Mesenchymal stem cell (in vitro differentiated cells and primary cell): ENCODE results near the gene CYP1A2.
A peak's percentile ranks its signal among the peaks of the same experiment; 100 is the strongest.

Experiments used
- DNase-seq: peaks from one replicate; pipeline ENCODE4 v3.0.0-alpha.2; 2013
- H2AFZ ChIP-seq: one replicate; pipeline ENCODE4 v1.6.1; 2013; ENCODE audit warnings: low read depth, mild to moderate bottlenecking, control low read depth, inconsistent platforms, low read length, moderate library complexity
- H2AK5ac ChIP-seq: 2 replicates; pipeline ENCODE4 v1.6.1; 2013; ENCODE audit warnings: low read length, moderate library complexity, mild to moderate bottlenecking, inconsistent platforms; ENCODE audit not compliant: severe bottlenecking
- H2BK120ac ChIP-seq: one replicate; pipeline ENCODE4 v1.6.1; 2013; ENCODE audit warnings: low read depth, mild to moderate bottlenecking, inconsistent platforms, low read length, moderate library complexity
- H2BK12ac ChIP-seq, 2 experiments: one replicate each; pipeline ENCODE4 v1.6.1; 2013; ENCODE audit warnings: inconsistent platforms in 2 of 2, low read length in 2 of 2, mild to moderate bottlenecking in 2 of 2, moderate library complexity in 2 of 2, control low read depth in 1 of 2
- H2BK15ac ChIP-seq: one replicate; pipeline ENCODE4 v1.6.1; 2013; ENCODE audit warnings: mild to moderate bottlenecking, low read depth, inconsistent platforms; ENCODE audit not compliant: poor library complexity, severe bottlenecking
- H2BK5ac ChIP-seq: 2 replicates; pipeline ENCODE4 v1.6.1; 2013; ENCODE audit warnings: low read depth, mild to moderate bottlenecking, low read length, control low read depth, inconsistent platforms; ENCODE audit not compliant: poor library complexity, severe bottlenecking
- H3K14ac ChIP-seq, 2 experiments: one replicate each; pipeline ENCODE4 v1.6.1; 2013; ENCODE audit warnings: inconsistent platforms in 2 of 2, low read length in 2 of 2, control low read depth in 1 of 2, mild to moderate bottlenecking in 1 of 2, moderate library complexity in 1 of 2
- H3K18ac ChIP-seq, 2 experiments: one replicate each; pipeline ENCODE4 v1.6.1; 2013; ENCODE audit warnings: inconsistent platforms in 2 of 2, low read length in 2 of 2, control low read depth in 1 of 2, low read depth in 1 of 2, mild to moderate bottlenecking in 1 of 2
- H3K23ac ChIP-seq, 2 experiments: one replicate each; pipeline ENCODE4 v1.6.1; 2013; ENCODE audit warnings: inconsistent platforms in 2 of 2, low read length in 2 of 2, mild to moderate bottlenecking in 2 of 2, moderate library complexity in 2 of 2, control low read depth in 1 of 2
- H3K27ac ChIP-seq: 2 replicates; pipeline ENCODE4 v1.5.1; 2013; ENCODE audit warnings: mild to moderate bottlenecking, moderate library complexity, low read length, control low read depth, inconsistent platforms; ENCODE audit not compliant: poor library complexity, severe bottlenecking
- H3K27me3 ChIP-seq, 2 experiments: 2 replicates each; pipeline versions ENCODE4 v1.6.1 to v1.7.0; 2013; ENCODE audit warnings: low read length in 2 of 2, mild to moderate bottlenecking in 2 of 2, moderate library complexity in 2 of 2, control low read depth in 1 of 2, inconsistent platforms in 1 of 2; ENCODE audit not compliant: control insufficient read depth in 1 of 2, insufficient read depth in 1 of 2
- H3K36me3 ChIP-seq, 2 experiments: 2 replicates each; pipeline versions ENCODE4 v1.6.1 to v1.7.0; 2013; ENCODE audit warnings: low read length in 2 of 2, control low read depth in 1 of 2, inconsistent platforms in 1 of 2, low read depth in 1 of 2, mild to moderate bottlenecking in 1 of 2; ENCODE audit not compliant: insufficient read depth in 2 of 2, control insufficient read depth in 1 of 2
- H3K4ac ChIP-seq, 2 experiments: one replicate each; pipeline ENCODE4 v1.6.1; 2013; ENCODE audit warnings: inconsistent platforms in 2 of 2, low read length in 2 of 2, mild to moderate bottlenecking in 2 of 2, moderate library complexity in 2 of 2, control low read depth in 1 of 2, low read depth in 1 of 2
- H3K4me1 ChIP-seq: 2 replicates; pipeline ENCODE4 v1.6.1; 2013; ENCODE audit warnings: low read depth, low read length, control low read depth; ENCODE audit not compliant: control insufficient read depth, insufficient read depth
- H3K4me2 ChIP-seq: 2 replicates; pipeline ENCODE4 v1.6.1; 2013; ENCODE audit warnings: low read length, mild to moderate bottlenecking, inconsistent platforms; ENCODE audit not compliant: poor library complexity, severe bottlenecking
- H3K4me3 ChIP-seq, 2 experiments: 2 replicates each; pipeline versions ENCODE4 v1.5.1 to v1.7.0; 2013; ENCODE audit warnings: low read length in 2 of 2, mild to moderate bottlenecking in 2 of 2, control low read depth in 1 of 2, low read depth in 1 of 2; ENCODE audit not compliant: insufficient read depth in 1 of 2
- H3K79me1 ChIP-seq: replicated peaks from 2 replicates; pipeline ENCODE4 v1.6.1; 2013; ENCODE audit warnings: mild to moderate bottlenecking, control low read depth, low read length, inconsistent platforms; ENCODE audit not compliant: poor library complexity, severe bottlenecking
- H3K9ac ChIP-seq: 2 replicates; pipeline ENCODE4 v1.7.0; 2013; ENCODE audit warnings: mild to moderate bottlenecking, low read length, moderate library complexity
- H3K9me3 ChIP-seq: 2 replicates; pipeline ENCODE4 v1.7.0; 2013; ENCODE audit warnings: mild to moderate bottlenecking, low read length; ENCODE audit not compliant: control insufficient read depth
- H4K8ac ChIP-seq: one replicate; pipeline ENCODE4 v1.6.1; 2013; ENCODE audit warnings: inconsistent platforms, mild to moderate bottlenecking, low read length, moderate library complexity
- H4K91ac ChIP-seq: one replicate; pipeline ENCODE4 v1.6.1; 2013; ENCODE audit warnings: mild to moderate bottlenecking, low read length, inconsistent platforms
- WGBS: methylation state at CpG from one replicate; pipeline ENCODE4 v1.1.7; 2013; ENCODE audit warnings: mixed read lengths; 5-methylcytosine and 5-hydroxymethylcytosine counted together

Gene CYP1A2

DNA sequence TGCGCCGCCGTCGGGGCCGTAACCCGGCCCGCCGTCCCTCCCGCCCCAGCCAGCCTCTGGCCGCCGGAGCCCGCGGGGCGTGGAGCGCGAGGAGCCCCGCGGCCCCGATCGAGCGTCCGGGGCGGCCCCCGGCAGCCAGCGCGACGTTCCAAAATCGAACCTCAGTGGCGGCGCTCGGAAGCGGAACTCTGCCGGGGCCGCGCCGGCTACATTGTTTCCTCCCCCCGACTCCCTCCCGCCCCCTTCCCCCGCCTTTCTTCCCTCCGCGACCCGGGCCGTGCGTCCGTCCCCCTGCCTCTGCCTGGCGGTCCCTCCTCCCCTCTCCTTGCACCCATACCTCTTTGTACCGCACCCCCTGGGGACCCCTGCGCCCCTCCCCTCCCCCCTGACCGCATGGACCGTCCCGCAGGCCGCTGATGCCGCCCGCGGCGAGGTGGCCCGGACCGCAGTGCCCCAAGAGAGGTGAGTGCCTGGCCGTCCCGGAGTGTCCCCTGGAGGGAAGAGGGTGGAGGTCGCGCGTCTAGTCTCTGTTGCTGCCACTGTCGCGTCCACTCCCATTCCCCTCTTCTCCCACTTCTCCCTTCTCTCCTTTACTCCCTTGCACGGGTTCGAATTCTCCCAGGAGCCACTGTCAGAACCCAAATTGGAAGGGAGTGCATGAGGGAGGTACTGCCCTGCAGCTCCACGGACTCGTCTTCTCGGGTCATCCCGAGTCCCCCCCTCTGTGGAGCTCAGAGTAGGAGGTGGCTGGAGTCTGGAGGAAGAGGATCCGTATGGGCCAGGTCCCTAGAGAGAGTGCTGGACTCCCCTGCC is 33.8 kb downstream of the CYP1A2 start:
- no peak overlapping the region for H2AFZ ChIP-seq
- H4K91ac ChIP-seq, result peak overlapping the region; percentile 48
- H3K36me3 ChIP-seq, result peaks cover 0 to 7% of the 10 kb centered on the region in 2 experiments
- H3K4me3 ChIP-seq, result peak overlapping the region; percentile 71 to 97
- no peaks in the 10 kb centered on the region for H3K9me3 ChIP-seq
- peak overlapping the region; percentile 92 for H3K9ac ChIP-seq
- H3K14ac ChIP-seq, result peak overlapping the region; percentile 83 to 97
- peaks cover 59% of the 10 kb centered on the region for H3K4me1 ChIP-seq
- H3K4me2 ChIP-seq, result peak overlapping the region; percentile 87
- H3K27ac ChIP-seq, result no peak overlapping the region
- peak overlapping the region in 1 of 2 experiments; percentile 10 for H3K23ac ChIP-seq
- H2BK120ac ChIP-seq, result peak overlapping the region; percentile 80
- H2BK5ac ChIP-seq, result peak overlapping the region; percentile 83
- H3K79me1 ChIP-seq, result peaks cover 15% of the 10 kb centered on the region
- H2AK5ac ChIP-seq, result no peak overlapping the region
- 0% methylated on average over 26 of the region's 72 CpGs for WGBS
- H3K27me3 ChIP-seq, result no peaks in the 10 kb centered on the region
- peak overlapping the region; percentile 76 for H2BK15ac ChIP-seq
- peak overlapping the region in 1 of 2 experiments; percentile 73 for H2BK12ac ChIP-seq
- peak overlapping the region; percentile 42 for H4K8ac ChIP-seq
- peak overlapping the region in 1 of 2 experiments; percentile 76 for H3K4ac ChIP-seq
- H3K18ac ChIP-seq, result peak overlapping the region; percentile 89 to 92
- DNase-seq, result peak; percentile 29

DNA sequence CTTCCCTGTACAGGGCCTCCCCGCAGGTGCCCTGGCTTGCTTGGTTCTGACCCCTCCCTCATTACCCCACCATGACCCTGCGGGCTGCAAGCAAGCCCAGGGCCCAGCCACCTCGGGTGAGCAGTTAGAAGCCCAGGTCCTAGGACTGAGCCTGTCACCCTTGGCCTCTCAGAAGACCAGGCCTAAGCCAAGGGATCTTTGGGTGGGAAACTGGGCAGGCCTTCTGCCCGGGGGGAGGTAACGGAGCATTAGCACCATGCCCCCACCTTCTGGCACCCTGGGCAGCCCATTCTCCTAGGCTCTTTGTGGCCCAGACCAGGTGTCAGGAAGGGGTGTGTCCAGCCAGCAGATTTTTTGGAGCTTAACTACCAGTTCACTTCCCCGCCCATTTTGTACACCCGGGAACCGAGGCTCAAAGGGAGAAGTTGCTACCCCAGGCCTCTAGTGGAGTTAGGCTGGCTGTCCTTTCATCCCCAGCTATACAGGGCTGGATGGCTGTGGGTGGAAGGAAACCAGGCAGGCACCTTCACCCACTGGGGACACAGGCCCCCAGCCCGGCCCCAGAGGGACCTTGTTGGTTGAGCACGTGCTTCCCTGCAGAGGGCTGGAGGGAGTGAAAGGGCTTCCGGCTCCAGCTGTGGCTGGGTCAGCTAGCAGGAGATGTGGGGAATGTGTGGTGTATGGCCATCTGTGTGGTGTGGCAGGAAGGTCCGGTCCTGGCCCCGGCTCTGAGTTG is 34.6 kb downstream of the CYP1A2 start:
- Histone ChIP-seq H3K27me3 (no peaks in the 10 kb centered on the region), H3K79me1 (peaks cover 15% of the 10 kb centered on the region), H2BK120ac (peak overlapping the region; percentile 67), H3K23ac (no peak overlapping the region), H3K27ac (no peak overlapping the region), H3K4me3 (peak overlapping the region; percentile 71 to 97), H2AK5ac (no peak overlapping the region), H2BK5ac (no peak overlapping the region), H3K18ac (peak overlapping the region; percentile 3 to 58), H4K8ac (peak overlapping the region; percentile 45), H2BK12ac (peak overlapping the region; percentile 30 to 73), H3K9me3 (no peaks in the 10 kb centered on the region), H3K9ac (peak overlapping the region; percentile 92), H3K4ac (peak overlapping the region in 1 of 2 experiments; percentile 76), H3K4me1 (peaks cover 62% of the 10 kb centered on the region), H4K91ac (peak overlapping the region; percentile 40), H3K14ac (peak overlapping the region in 1 of 2 experiments; percentile 97), H3K4me2 (peak overlapping the region; percentile 87), H3K36me3 (peaks cover 0 to 7% of the 10 kb centered on the region in 2 experiments), H2BK15ac (peak overlapping the region; percentile 8), H2AFZ (no peak overlapping the region)
- 18% methylated on average over 13 of the region's 13 CpGs for WGBS
- DNase-seq, result peak; percentile 58

DNA sequence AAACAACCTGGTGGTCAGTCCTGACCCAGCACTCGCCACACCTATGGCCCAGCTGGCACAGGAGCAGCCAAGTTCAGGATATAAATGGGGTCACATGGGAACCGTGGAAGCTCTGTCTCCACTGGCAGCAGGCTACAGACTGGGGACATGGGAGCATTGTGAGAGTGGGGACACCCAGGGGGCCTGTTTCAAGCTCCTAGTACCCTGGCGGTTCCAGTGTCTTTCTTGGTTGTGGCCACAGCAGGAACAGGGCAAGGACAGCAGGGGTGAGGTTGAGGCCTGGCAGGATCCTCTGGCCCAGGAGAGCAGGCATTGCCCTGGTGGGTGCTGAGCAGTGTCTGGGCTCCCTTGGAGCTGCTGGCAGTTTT is 35.1 kb downstream of the CYP1A2 start:
- WGBS, result 71% methylated on average over 3 of the region's 3 CpGs
- peak overlapping the region in 1 of 2 experiments; percentile 91 for H3K14ac ChIP-seq

More for the DNA sequence above, 35.1 kb downstream of the CYP1A2 start:
- H2BK5ac ChIP-seq, result no peak overlapping the region
- no peak overlapping the region for H2AFZ ChIP-seq
- peak overlapping the region; percentile 71 to 97 for H3K4me3 ChIP-seq
- H2AK5ac ChIP-seq, result no peak overlapping the region
- H3K23ac ChIP-seq, result peak overlapping the region in 1 of 2 experiments; percentile 32
- H2BK120ac ChIP-seq, result no peak overlapping the region
- H3K79me1 ChIP-seq, result peaks cover 19% of the 10 kb centered on the region
- DNase-seq, result no peak
- H3K9ac ChIP-seq, result peak overlapping the region; percentile 92
- peak overlapping the region; percentile 30 to 56 for H2BK12ac ChIP-seq
- peaks cover 0 to 7% of the 10 kb centered on the region in 2 experiments for H3K36me3 ChIP-seq
- peak overlapping the region; percentile 45 for H4K8ac ChIP-seq
- H3K18ac ChIP-seq, result peak overlapping the region; percentile 3 to 58
- H3K4ac ChIP-seq, result peak overlapping the region in 1 of 2 experiments; percentile 9
- peaks cover 67% of the 10 kb centered on the region for H3K4me1 ChIP-seq
- H2BK15ac ChIP-seq, result peak overlapping the region; percentile 2
- peak overlapping the region; percentile 40 for H4K91ac ChIP-seq
- no peaks in the 10 kb centered on the region for H3K27me3 ChIP-seq
- H3K4me2 ChIP-seq, result peak overlapping the region; percentile 87
- H3K9me3 ChIP-seq, result no peaks in the 10 kb centered on the region
- H3K27ac ChIP-seq, result no peak overlapping the region
